Activated CD4-positive, alpha-beta T cell treated with anti-CD3 and anti-CD28 coated beads for 4 hours (primary cell): ENCODE results near the gene SEH1L.
"Not testable (repeated sequence)": the region's sequence is repeated elsewhere in the genome, so short reads cannot be mapped to it uniquely, and the experiment has no call there.

Source experiments
- DNase-seq, 2 donors: peaks; one replicate each; pipeline ENCODE4 v3.0.0-alpha.2; 2020

Gene SEH1L

GRCh38 chr18:12996661-12997292 is 49.0 kb downstream of the SEH1L start:
- DNase-seq = no peak

GRCh38 chr18:12997330-12997729 is 49.5 kb downstream of the SEH1L start:
- not testable (repeated sequence) for DNase-seq

- no peak for DNase-seq
Observed at GRCh38 chr18:12998332-12999060, 50.7 kb downstream of the SEH1L start.

- DNase-seq = no peak
Observed at GRCh38 chr18:13003466-13003896, 55.7 kb downstream of the SEH1L start.

GRCh38 chr18:13004396-13004795 is 56.6 kb downstream of the SEH1L start:
- no peak for DNase-seq

- no peak for DNase-seq
Observed at GRCh38 chr18:13005289-13005688, 57.5 kb downstream of the SEH1L start.

GRCh38 chr18:13006531-13007247 is 58.9 kb downstream of the SEH1L start:
- no peak for DNase-seq

- no peak for DNase-seq
Observed at GRCh38 chr18:13007248-13007560, 59.4 kb downstream of the SEH1L start.

- no peak for DNase-seq
Observed at GRCh38 chr18:13011719-13012118, 63.9 kb downstream of the SEH1L start.

- no peak for DNase-seq
Observed at GRCh38 chr18:13014232-13014631, 66.4 kb downstream of the SEH1L start.

GRCh38 chr18:13014818-13015217 is 67.0 kb downstream of the SEH1L start:
- no peak for DNase-seq

- no peak for DNase-seq
Observed at GRCh38 chr18:13017247-13017875, 69.5 kb downstream of the SEH1L start.

- no peak for DNase-seq
Observed at GRCh38 chr18:13018374-13018773, 70.6 kb downstream of the SEH1L start.

GRCh38 chr18:13019301-13019700 is 71.5 kb downstream of the SEH1L start:
- DNase-seq = no peak

GRCh38 chr18:13022644-13023043 is 74.8 kb downstream of the SEH1L start:
- DNase-seq = no peak

GRCh38 chr18:13025233-13025632 is 77.4 kb downstream of the SEH1L start:
- DNase-seq = no peak

GRCh38 chr18:13026583-13027270 is 78.9 kb downstream of the SEH1L start:
- no peak for DNase-seq

- DNase-seq = no peak
Observed at GRCh38 chr18:13028869-13029268, 81.1 kb downstream of the SEH1L start.

GRCh38 chr18:13032173-13032572 is 84.4 kb downstream of the SEH1L start:
- no peak for DNase-seq

- no peak for DNase-seq
Observed at GRCh38 chr18:13035249-13035914, 87.6 kb downstream of the SEH1L start.

- no peak for DNase-seq
Observed at GRCh38 chr18:13036622-13037320, 89.0 kb downstream of the SEH1L start.
